CD14-positive monocyte (primary cell): Measurements from ENCODE around the gene CARM1. TPM values are rescaled to one million over a fixed set of nuclear protein-coding genes. Genes with fewer than 3 reads are reported as not detected.

Source experiments
- DNase-seq, 3 donors: peaks; one replicate each; pipeline ENCODE4 v3.0.0-alpha.2; 2011 to 2022
- H2AFZ ChIP-seq: 2 replicates; pipeline ENCODE4 v1.6.0; 2012; ENCODE audit warnings: mild to moderate bottlenecking, low read depth, low read length, inconsistent platforms; ENCODE audit not compliant: insufficient read depth, poor library complexity, severe bottlenecking
- H3K27ac ChIP-seq, 2 donors: 1 replicate in 1 of 2; 2 replicates in 1 of 2; pipeline ENCODE4 v1.5.1; 2012 to 2013; ENCODE audit warnings: low read length in 2 of 2, control low read depth in 1 of 2, inconsistent platforms in 1 of 2, low read depth in 1 of 2, mild to moderate bottlenecking in 1 of 2
- H3K27me3 ChIP-seq, 2 donors: one replicate each; pipeline versions ENCODE4 v1.6.0 to v1.6.1; 2011 to 2013; ENCODE audit warnings: low read length in 2 of 2; ENCODE audit not compliant: control insufficient read depth in 2 of 2, insufficient read depth in 2 of 2
- H3K36me3 ChIP-seq, 2 donors: replicated peaks in 1 of 2; 1 replicate in 1 of 2; 2 replicates in 1 of 2; pipeline versions ENCODE4 v1.5.1 to v1.6.1; 2012 to 2013; ENCODE audit warnings: low read length in 2 of 2, control low read depth in 1 of 2, inconsistent platforms in 1 of 2, mild to moderate bottlenecking in 1 of 2; ENCODE audit not compliant: insufficient read depth in 2 of 2, control insufficient read depth in 1 of 2
- H3K4me1 ChIP-seq, 2 donors: 1 replicate in 1 of 2; 2 replicates in 1 of 2; pipeline versions ENCODE4 v1.5.1 to v1.6.1; 2012 to 2013; ENCODE audit warnings: low read length in 2 of 2, control low read depth in 1 of 2, inconsistent platforms in 1 of 2, mild to moderate bottlenecking in 1 of 2, moderate library complexity in 1 of 2; ENCODE audit not compliant: insufficient read depth in 2 of 2, control insufficient read depth in 1 of 2
- H3K4me2 ChIP-seq: replicated peaks from 2 replicates; pipeline ENCODE3; 2012; ENCODE audit warnings: low read length, moderate library complexity, mild to moderate bottlenecking; ENCODE audit not compliant: poor library complexity, severe bottlenecking; ENCODE audit errors: extremely low read depth
- H3K4me3 ChIP-seq, 3 experiments: fragments of 200-600 bp in 1 of 3; sonication (generic) in 1 of 3; replicated peaks in 1 of 3; 1 replicate in 2 of 3; 2 replicates in 1 of 3; pipeline ENCODE4 v1.5.1; 2011 to 2013; ENCODE audit warnings: low read length in 3 of 3, mild to moderate bottlenecking in 3 of 3, control low read depth in 2 of 3, low read depth in 2 of 3, inconsistent platforms in 1 of 3, moderate library complexity in 1 of 3
- H3K79me2 ChIP-seq: 2 replicates; pipeline ENCODE4 v1.6.0; 2012; ENCODE audit warnings: mild to moderate bottlenecking, control low read depth, inconsistent platforms, low read length, moderate library complexity; ENCODE audit not compliant: insufficient read depth
- H3K9ac ChIP-seq: 2 replicates; pipeline ENCODE4 v1.6.0; 2017; ENCODE audit warnings: low read length, mild to moderate bottlenecking; ENCODE audit not compliant: insufficient read depth, poor library complexity, severe bottlenecking
- H3K9me3 ChIP-seq, 2 donors: replicated peaks in 1 of 2; 1 replicate in 1 of 2; 2 replicates in 1 of 2; pipeline versions ENCODE4 v1.5.1 to v1.6.1; 2012 to 2013; ENCODE audit warnings: low read length in 2 of 2, control low read depth in 1 of 2; ENCODE audit not compliant: control insufficient read depth in 1 of 2, insufficient read depth in 1 of 2
- H4K20me1 ChIP-seq: 2 replicates; pipeline ENCODE4 v1.6.0; 2012; ENCODE audit warnings: mild to moderate bottlenecking, low read length, control low read depth, moderate library complexity; ENCODE audit not compliant: insufficient read depth
- H3K27ac Mint-ChIP-seq, 7 donors: one replicate each; pipeline ENCODE4 v1.8.0; 2020; ENCODE audit warnings: mild to moderate bottlenecking in 7 of 7, mixed read lengths in 7 of 7, moderate library complexity in 6 of 7, inconsistent platforms in 2 of 7
- H3K27me3 Mint-ChIP-seq, 3 donors: one replicate each; pipeline ENCODE4 v1.8.0; 2021 to 2022; ENCODE audit warnings: low read depth in 3 of 3, mild to moderate bottlenecking in 3 of 3, mixed read lengths in 3 of 3, moderate library complexity in 3 of 3, inconsistent platforms in 1 of 3
- H3K36me3 Mint-ChIP-seq, 2 donors: one replicate each; pipeline ENCODE4 v1.8.0; 2020; ENCODE audit warnings: mixed read lengths in 2 of 2, inconsistent platforms in 1 of 2, mild to moderate bottlenecking in 1 of 2
- H3K4me1 Mint-ChIP-seq: one replicate; pipeline ENCODE4 v1.8.0; 2020; ENCODE audit warnings: mild to moderate bottlenecking, mixed read lengths
- H3K4me3 Mint-ChIP-seq, 2 donors: one replicate each; pipeline ENCODE4 v1.8.0; 2020; ENCODE audit warnings: mild to moderate bottlenecking in 2 of 2, mixed read lengths in 2 of 2, moderate library complexity in 1 of 2
- H3K9me3 Mint-ChIP-seq, 7 donors: one replicate each; pipeline ENCODE4 v1.8.0; 2020 to 2022; ENCODE audit warnings: mixed read lengths in 7 of 7, mild to moderate bottlenecking in 6 of 7, moderate library complexity in 6 of 7, inconsistent platforms in 2 of 7
- CTCF ChIP-seq: fragments of 200-600 bp; IDR thresholded peaks from one replicate; pipeline ENCODE4 v1.8.0; 2022; ENCODE audit warnings: antibody characterized with exemption, mild to moderate bottlenecking
- WGBS: methylation state at CpG from one replicate; pipeline ENCODE4 v1.1.5; 2013; ENCODE audit warnings: missing lambda C conversion rate; ENCODE audit not compliant: insufficient coverage; 5-methylcytosine and 5-hydroxymethylcytosine counted together
- intact Hi-C, 2 donors: fragments of 100-400 bp; cut with micrococcal nuclease; formaldehyde crosslinking; loops; one replicate each; pipeline versions ENCODE4 v1.15.0 to v1.15.1; 2023
- polyA plus RNA-seq, 3 donors: library from polyadenylated mRNA; depleted of rRNA in 1 of 3; unstranded in 2 of 3; stranded (reverse) in 1 of 3; fragments of 300-500 nt in 2 of 3; fragments of >200 nt in 1 of 3; fragmentation: Illumina TruSeq in 2 of 3; gene quantifications; 1 replicate in 2 of 3; 2 replicates in 1 of 3; pipeline ENCODE4 v1.2.3, GENCODE V29; 2012 to 2021

CARM1 gene
- polyA plus RNA-seq, 3 donors = 0.17 to 26.3 (median 0.29) TPM

GRCh38 chr19:10964903-10965302, 93.5 kb downstream of the CARM1 start:
- H3K27ac ChIP-seq = peak overlapping the region in 1 of 2 donors; percentile 45
- WGBS = 100% methylated on average over 4 of the region's 4 CpGs
- Mint-ChIP-seq H3K27me3 (peaks cover 0 to 2% (median 0%) of the 10 kb centered on the region in 3 donors), H3K36me3 (peaks cover 2 to 9% of the 10 kb centered on the region in 2 donors), H3K4me1 (peaks cover 31% of the 10 kb centered on the region), H3K4me3 (no peak overlapping the region), H3K9me3 (no peaks in the 10 kb centered on the region), H3K27ac (peak overlapping the region in 3 of 7 donors; percentile 32 to 58 (median 46))
- H3K4me2 ChIP-seq = no peak overlapping the region
- intact Hi-C loops = no loop called here
- no peaks in the 10 kb centered on the region for H3K9me3 ChIP-seq
- H3K79me2 ChIP-seq = peaks cover 85% of the 10 kb centered on the region
- no peak for DNase-seq
- TF ChIP-seq CTCF = no peak
- H3K27me3 ChIP-seq = no peaks in the 10 kb centered on the region
- H3K9ac ChIP-seq = no peak overlapping the region
- no peak overlapping the region for H2AFZ ChIP-seq
- peaks cover 14 to 29% of the 10 kb centered on the region in 2 donors for H3K4me1 ChIP-seq
- H3K36me3 ChIP-seq = peaks cover 0 to 6% of the 10 kb centered on the region in 2 donors
- peaks cover 76% of the 10 kb centered on the region for H4K20me1 ChIP-seq
- no peak overlapping the region for H3K4me3 ChIP-seq

- intact Hi-C loops = no loop called here
- TF ChIP-seq CTCF = no peak
- H3K27me3 Mint-ChIP-seq = peaks cover 0 to 2% (median 0%) of the 10 kb centered on the region in 3 donors
- peaks cover 2 to 9% of the 10 kb centered on the region in 2 donors for H3K36me3 Mint-ChIP-seq
- H3K9me3 Mint-ChIP-seq = no peaks in the 10 kb centered on the region
- H3K27me3 ChIP-seq = no peaks in the 10 kb centered on the region
- H4K20me1 ChIP-seq = peaks cover 81% of the 10 kb centered on the region
- no peak overlapping the region for H3K9ac ChIP-seq
- H3K27ac Mint-ChIP-seq = no peak overlapping the region
- peaks cover 27% of the 10 kb centered on the region for H3K4me1 Mint-ChIP-seq
- no peak overlapping the region for H3K4me2 ChIP-seq
- no peak overlapping the region for H3K4me3 ChIP-seq
- peaks cover 0 to 6% of the 10 kb centered on the region in 2 donors for H3K36me3 ChIP-seq
- H3K4me1 ChIP-seq = peaks cover 11 to 24% of the 10 kb centered on the region in 2 donors
- H3K79me2 ChIP-seq = peaks cover 90% of the 10 kb centered on the region
- H2AFZ ChIP-seq = no peak overlapping the region
- 100% methylated on average over 3 of the region's 6 CpGs for WGBS
- no peak overlapping the region for H3K4me3 Mint-ChIP-seq
- peak overlapping the region in 1 of 2 donors; percentile 45 for H3K27ac ChIP-seq
- no peak for DNase-seq
- H3K9me3 ChIP-seq = no peaks in the 10 kb centered on the region
These were observed 94.0 kb downstream of the CARM1 start for GRCh38 chr19:10965398-10965797.
